Ammon's horn (tissue), 1 donor: ENCODE measurements around the gene PEX10.

Experiments
- DNase-seq: peaks from one replicate; pipeline ENCODE4 v3.0.0-alpha.2; 2016; ENCODE audit warnings: low spot score

The PEX10 gene

GRCh38 chr1:2404890-2405511 lies 7.4 kb downstream of the PEX10 start:
- no peak for DNase-seq

- DNase-seq: no peak
Observed at GRCh38 chr1:2404142-2404889, 8.0 kb downstream of the PEX10 start.

GRCh38 chr1:2403273-2403672 lies 9.1 kb downstream of the PEX10 start:
- no peak for DNase-seq

GRCh38 chr1:2402420-2402819 lies 9.9 kb downstream of the PEX10 start:
- no peak for DNase-seq

- DNase-seq: no peak
Observed at GRCh38 chr1:2400950-2401649, 11.3 kb downstream of the PEX10 start.

- DNase-seq: no peak
Observed at GRCh38 chr1:2400576-2400909, 11.8 kb downstream of the PEX10 start.

GRCh38 chr1:2399890-2400575 lies 12.3 kb downstream of the PEX10 start:
- DNase-seq: no peak

- no peak for DNase-seq
Observed at GRCh38 chr1:2398871-2399270, 13.5 kb downstream of the PEX10 start.

GRCh38 chr1:2397007-2397679 lies 15.2 kb downstream of the PEX10 start:
- DNase-seq: no peak

GRCh38 chr1:2396476-2396875 lies 15.9 kb downstream of the PEX10 start:
- DNase-seq: no peak

- no peak for DNase-seq
Observed at GRCh38 chr1:2396059-2396458, 16.3 kb downstream of the PEX10 start.

- DNase-seq: no peak
Observed at GRCh38 chr1:2395245-2395644, 17.1 kb downstream of the PEX10 start.

- DNase-seq: no peak
Observed at GRCh38 chr1:2394761-2395160, 17.6 kb downstream of the PEX10 start.

- no peak for DNase-seq
Observed at GRCh38 chr1:2394220-2394619, 18.1 kb downstream of the PEX10 start.

- no peak for DNase-seq
Observed at GRCh38 chr1:2393471-2393877, 18.9 kb downstream of the PEX10 start.

- no peak for DNase-seq
Observed at GRCh38 chr1:2392686-2393085, 19.7 kb downstream of the PEX10 start.

- DNase-seq: no peak
Observed at GRCh38 chr1:2391931-2392509, 20.3 kb downstream of the PEX10 start.

GRCh38 chr1:2391041-2391930 lies 21.1 kb downstream of the PEX10 start, which contains the start of the genes MORN1 and RER1:
TSS of gene MORN1 (minus strand) at chr1:2391554. CDS start at chr1:2391533, 21 bp downstream.
TSS of gene RER1 (plus strand) at chr1:2391841. CDS start at chr1:2395791, 3,950 bp downstream.
- DNase-seq: peak; percentile 99

- DNase-seq: no peak
Observed at GRCh38 chr1:2389644-2390043, 22.7 kb downstream of the PEX10 start.
